CD14-positive monocyte (primary cell): ENCODE results near the gene SMYD3. TPM values are rescaled to one million over a fixed set of nuclear protein-coding genes. Genes with fewer than 3 reads are reported as not detected.

Source experiments
- DNase-seq, 3 donors: peaks; one replicate each; pipeline ENCODE4 v3.0.0-alpha.2; 2011 to 2022
- H2AFZ ChIP-seq: 2 replicates; pipeline ENCODE4 v1.6.0; 2012; ENCODE audit warnings: mild to moderate bottlenecking, low read depth, low read length, inconsistent platforms; ENCODE audit not compliant: insufficient read depth, poor library complexity, severe bottlenecking
- H3K27ac ChIP-seq, 2 donors: 1 replicate in 1 of 2; 2 replicates in 1 of 2; pipeline ENCODE4 v1.5.1; 2012 to 2013; ENCODE audit warnings: low read length in 2 of 2, control low read depth in 1 of 2, inconsistent platforms in 1 of 2, low read depth in 1 of 2, mild to moderate bottlenecking in 1 of 2
- H3K27me3 ChIP-seq, 2 donors: one replicate each; pipeline versions ENCODE4 v1.6.0 to v1.6.1; 2011 to 2013; ENCODE audit warnings: low read length in 2 of 2; ENCODE audit not compliant: control insufficient read depth in 2 of 2, insufficient read depth in 2 of 2
- H3K36me3 ChIP-seq, 2 donors: replicated peaks in 1 of 2; 1 replicate in 1 of 2; 2 replicates in 1 of 2; pipeline versions ENCODE4 v1.5.1 to v1.6.1; 2012 to 2013; ENCODE audit warnings: low read length in 2 of 2, control low read depth in 1 of 2, inconsistent platforms in 1 of 2, mild to moderate bottlenecking in 1 of 2; ENCODE audit not compliant: insufficient read depth in 2 of 2, control insufficient read depth in 1 of 2
- H3K4me1 ChIP-seq, 2 donors: 1 replicate in 1 of 2; 2 replicates in 1 of 2; pipeline versions ENCODE4 v1.5.1 to v1.6.1; 2012 to 2013; ENCODE audit warnings: low read length in 2 of 2, control low read depth in 1 of 2, inconsistent platforms in 1 of 2, mild to moderate bottlenecking in 1 of 2, moderate library complexity in 1 of 2; ENCODE audit not compliant: insufficient read depth in 2 of 2, control insufficient read depth in 1 of 2
- H3K4me2 ChIP-seq: replicated peaks from 2 replicates; pipeline ENCODE3; 2012; ENCODE audit warnings: low read length, moderate library complexity, mild to moderate bottlenecking; ENCODE audit not compliant: poor library complexity, severe bottlenecking; ENCODE audit errors: extremely low read depth
- H3K4me3 ChIP-seq, 3 experiments: fragments of 200-600 bp in 1 of 3; sonication (generic) in 1 of 3; replicated peaks in 1 of 3; 1 replicate in 2 of 3; 2 replicates in 1 of 3; pipeline ENCODE4 v1.5.1; 2011 to 2013; ENCODE audit warnings: low read length in 3 of 3, mild to moderate bottlenecking in 3 of 3, control low read depth in 2 of 3, low read depth in 2 of 3, inconsistent platforms in 1 of 3, moderate library complexity in 1 of 3
- H3K79me2 ChIP-seq: 2 replicates; pipeline ENCODE4 v1.6.0; 2012; ENCODE audit warnings: mild to moderate bottlenecking, control low read depth, inconsistent platforms, low read length, moderate library complexity; ENCODE audit not compliant: insufficient read depth
- H3K9ac ChIP-seq: 2 replicates; pipeline ENCODE4 v1.6.0; 2017; ENCODE audit warnings: low read length, mild to moderate bottlenecking; ENCODE audit not compliant: insufficient read depth, poor library complexity, severe bottlenecking
- H3K9me3 ChIP-seq, 2 donors: replicated peaks in 1 of 2; 1 replicate in 1 of 2; 2 replicates in 1 of 2; pipeline versions ENCODE4 v1.5.1 to v1.6.1; 2012 to 2013; ENCODE audit warnings: low read length in 2 of 2, control low read depth in 1 of 2; ENCODE audit not compliant: control insufficient read depth in 1 of 2, insufficient read depth in 1 of 2
- H4K20me1 ChIP-seq: 2 replicates; pipeline ENCODE4 v1.6.0; 2012; ENCODE audit warnings: mild to moderate bottlenecking, low read length, control low read depth, moderate library complexity; ENCODE audit not compliant: insufficient read depth
- H3K27ac Mint-ChIP-seq, 7 donors: one replicate each; pipeline ENCODE4 v1.8.0; 2020; ENCODE audit warnings: mild to moderate bottlenecking in 7 of 7, mixed read lengths in 7 of 7, moderate library complexity in 6 of 7, inconsistent platforms in 2 of 7
- H3K27me3 Mint-ChIP-seq, 3 donors: one replicate each; pipeline ENCODE4 v1.8.0; 2021 to 2022; ENCODE audit warnings: low read depth in 3 of 3, mild to moderate bottlenecking in 3 of 3, mixed read lengths in 3 of 3, moderate library complexity in 3 of 3, inconsistent platforms in 1 of 3
- H3K36me3 Mint-ChIP-seq, 2 donors: one replicate each; pipeline ENCODE4 v1.8.0; 2020; ENCODE audit warnings: mixed read lengths in 2 of 2, inconsistent platforms in 1 of 2, mild to moderate bottlenecking in 1 of 2
- H3K4me1 Mint-ChIP-seq: one replicate; pipeline ENCODE4 v1.8.0; 2020; ENCODE audit warnings: mild to moderate bottlenecking, mixed read lengths
- H3K4me3 Mint-ChIP-seq, 2 donors: one replicate each; pipeline ENCODE4 v1.8.0; 2020; ENCODE audit warnings: mild to moderate bottlenecking in 2 of 2, mixed read lengths in 2 of 2, moderate library complexity in 1 of 2
- H3K9me3 Mint-ChIP-seq, 7 donors: one replicate each; pipeline ENCODE4 v1.8.0; 2020 to 2022; ENCODE audit warnings: mixed read lengths in 7 of 7, mild to moderate bottlenecking in 6 of 7, moderate library complexity in 6 of 7, inconsistent platforms in 2 of 7
- CTCF ChIP-seq: fragments of 200-600 bp; IDR thresholded peaks from one replicate; pipeline ENCODE4 v1.8.0; 2022; ENCODE audit warnings: antibody characterized with exemption, mild to moderate bottlenecking
- WGBS: methylation state at CpG from one replicate; pipeline ENCODE4 v1.1.5; 2013; ENCODE audit warnings: missing lambda C conversion rate; ENCODE audit not compliant: insufficient coverage; 5-methylcytosine and 5-hydroxymethylcytosine counted together
- intact Hi-C, 2 donors: fragments of 100-400 bp; cut with micrococcal nuclease; formaldehyde crosslinking; loops; one replicate each; pipeline versions ENCODE4 v1.15.0 to v1.15.1; 2023
- polyA plus RNA-seq, 3 donors: library from polyadenylated mRNA; depleted of rRNA in 1 of 3; unstranded in 2 of 3; stranded (reverse) in 1 of 3; fragments of 300-500 nt in 2 of 3; fragments of >200 nt in 1 of 3; fragmentation: Illumina TruSeq in 2 of 3; gene quantifications; 1 replicate in 2 of 3; 2 replicates in 1 of 3; pipeline ENCODE4 v1.2.3, GENCODE V29; 2012 to 2021

Gene SMYD3
- polyA plus RNA-seq, 3 donors: 2.7 to 8.4 (median 4.0) TPM

GRCh38 chr1:245931450-245931849 lies 575.6 kb downstream of the SMYD3 start:
- no peak overlapping the region for H3K27ac ChIP-seq
- peaks cover 0 to 1% (median 0%) of the 10 kb centered on the region in 3 donors for H3K27me3 Mint-ChIP-seq
- no peak overlapping the region for H3K27ac Mint-ChIP-seq
- no peak overlapping the region for H3K4me3 ChIP-seq
- no peak for DNase-seq
- H3K4me2 ChIP-seq: no peak overlapping the region
- H4K20me1 ChIP-seq: no peaks in the 10 kb centered on the region
- no peaks in the 10 kb centered on the region for H3K4me1 Mint-ChIP-seq
- no peaks in the 10 kb centered on the region for H3K4me1 ChIP-seq
- no peaks in the 10 kb centered on the region for H3K79me2 ChIP-seq
- no peaks in the 10 kb centered on the region for H3K27me3 ChIP-seq
- H3K9me3 ChIP-seq: no peaks in the 10 kb centered on the region
- H3K4me3 Mint-ChIP-seq: no peak overlapping the region
- H3K9ac ChIP-seq: no peak overlapping the region
- no peaks in the 10 kb centered on the region for H3K36me3 ChIP-seq
- peaks cover 0 to 5% of the 10 kb centered on the region in 2 donors for H3K36me3 Mint-ChIP-seq
- no peak for TF ChIP-seq CTCF
- no peak overlapping the region for H2AFZ ChIP-seq
- no CpG with 5 or more reads among the region's 3 CpGs for WGBS
- no peaks in the 10 kb centered on the region for H3K9me3 Mint-ChIP-seq
- intact Hi-C loops: no loop called here

- peaks cover 0 to 7% of the 10 kb centered on the region in 2 donors for H3K36me3 Mint-ChIP-seq
- H3K27ac ChIP-seq: no peak overlapping the region
- intact Hi-C loops: no loop called here
- no peak for TF ChIP-seq CTCF
- no peaks in the 10 kb centered on the region for H3K79me2 ChIP-seq
- no peak overlapping the region for H3K4me3 ChIP-seq
- no peaks in the 10 kb centered on the region for H3K27me3 ChIP-seq
- H3K9ac ChIP-seq: no peak overlapping the region
- H3K9me3 ChIP-seq: no peaks in the 10 kb centered on the region
- no peak for DNase-seq
- H3K27me3 Mint-ChIP-seq: peaks cover 0 to 1% (median 0%) of the 10 kb centered on the region in 3 donors
- no peaks in the 10 kb centered on the region for H4K20me1 ChIP-seq
- H3K36me3 ChIP-seq: no peaks in the 10 kb centered on the region
- no peak overlapping the region for H3K27ac Mint-ChIP-seq
- H3K4me3 Mint-ChIP-seq: no peak overlapping the region
- peaks cover 0 to 1% (median 0%) of the 10 kb centered on the region in 7 donors for H3K9me3 Mint-ChIP-seq
- no peak overlapping the region for H3K4me2 ChIP-seq
- WGBS: 98% methylated on average over 6 of the region's 7 CpGs
- no peak overlapping the region for H2AFZ ChIP-seq
- H3K4me1 ChIP-seq: no peaks in the 10 kb centered on the region
- no peaks in the 10 kb centered on the region for H3K4me1 Mint-ChIP-seq
Measured at GRCh38 chr1:245929224-245929623, 577.9 kb downstream of the SMYD3 start.
